CD4-positive, alpha-beta T cell treated with Interleukin-6 for 4 hours (primary cell): Measurements from ENCODE around the gene AMER2.

ENCODE experiments used
- DNase-seq: peaks from one replicate; pipeline ENCODE4 v3.0.0-alpha.2; 2020; ENCODE audit warnings: mixed read lengths

Gene AMER2

GRCh38 chr13:25149711-25150110 is 22.4 kb downstream of the AMER2 start:
- no peak for DNase-seq

- no peak for DNase-seq
Observed at GRCh38 chr13:25148402-25148771, 23.7 kb downstream of the AMER2 start.

GRCh38 chr13:25147638-25148401 is 24.3 kb downstream of the AMER2 start:
- no peak for DNase-seq

GRCh38 chr13:25143706-25144105 is 28.4 kb downstream of the AMER2 start:
- no peak for DNase-seq

- no peak for DNase-seq
Observed at GRCh38 chr13:25141042-25141441, 31.0 kb downstream of the AMER2 start.

- no peak for DNase-seq
Observed at GRCh38 chr13:25137788-25138115, 34.3 kb downstream of the AMER2 start.

GRCh38 chr13:25136880-25137787 is 35.0 kb downstream of the AMER2 start:
- no peak for DNase-seq

GRCh38 chr13:25135896-25136295 is 36.2 kb downstream of the AMER2 start:
- no peak for DNase-seq

- DNase-seq: no peak
Observed at GRCh38 chr13:25132751-25133390, 39.2 kb downstream of the AMER2 start.

GRCh38 chr13:25131881-25132420 is 40.1 kb downstream of the AMER2 start:
- no peak for DNase-seq

GRCh38 chr13:25130944-25131343 is 41.1 kb downstream of the AMER2 start:
- no peak for DNase-seq

GRCh38 chr13:25118378-25118905 is 53.6 kb downstream of the AMER2 start:
- DNase-seq: no peak

- DNase-seq: no peak
Observed at GRCh38 chr13:25117312-25117711, 54.8 kb downstream of the AMER2 start.

- no peak for DNase-seq
Observed at GRCh38 chr13:25116044-25116443, 56.0 kb downstream of the AMER2 start.

- peak; percentile 39 for DNase-seq
Observed at GRCh38 chr13:25114220-25114619, 57.9 kb downstream of the AMER2 start.

GRCh38 chr13:25112695-25113255 is 59.3 kb downstream of the AMER2 start:
- no peak for DNase-seq
